ENCODE results near the gene LHPP. TPM values are rescaled to one million over a fixed set of nuclear protein-coding genes. Genes with fewer than 3 reads are reported as not detected.

LHPP gene
- total RNA-seq, 4 donors from 2014 or later: 34.2 to 76.7 (median 38.2) TPM

DNA sequence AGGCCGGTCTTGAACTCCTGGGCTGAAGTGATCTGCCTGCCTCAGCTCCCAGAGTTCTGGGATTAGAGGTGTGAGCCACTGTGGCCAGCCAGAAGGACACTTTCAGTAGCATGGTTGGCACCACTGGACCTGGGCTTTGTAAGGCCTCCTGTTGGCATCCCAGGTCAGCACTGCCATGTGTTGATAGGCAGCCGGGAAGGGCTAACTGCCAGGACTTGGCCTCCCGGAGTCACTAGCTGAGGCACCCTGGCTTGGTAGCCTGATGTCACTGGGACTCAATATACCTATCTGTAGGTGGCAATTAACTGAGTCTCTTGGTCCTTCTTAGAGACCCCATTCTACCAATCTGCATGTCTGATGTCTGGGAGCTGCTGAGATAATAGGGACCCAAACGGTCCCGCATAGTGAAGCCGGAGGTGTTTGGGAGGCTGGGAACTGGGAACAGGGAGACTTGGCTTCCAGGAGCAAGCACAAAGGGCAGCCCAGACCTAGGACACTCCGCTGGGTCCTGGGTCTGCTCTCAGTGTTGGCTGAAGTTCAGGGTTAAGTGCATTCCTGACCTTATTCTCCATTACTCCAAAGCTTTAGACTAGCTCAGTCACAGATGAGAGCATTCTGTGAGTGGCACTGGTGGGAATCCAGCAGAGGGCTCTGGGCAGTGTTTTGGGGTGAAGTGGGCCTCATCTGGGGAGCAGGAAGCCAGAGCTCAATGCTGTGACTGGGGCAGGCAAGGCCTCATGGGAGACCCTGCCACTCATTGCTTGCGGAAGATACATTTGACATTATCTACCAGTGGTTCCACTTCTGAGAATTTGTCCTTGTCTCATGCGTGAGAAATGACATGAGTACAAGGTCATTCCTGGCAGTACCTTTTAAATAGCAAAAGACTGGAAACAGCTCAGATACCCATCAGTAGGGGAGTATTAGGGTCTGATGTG, 2.7 kb downstream of the LHPP start:
- no peak for DNase-seq
- Histone ChIP-seq H3K4me1 (peaks cover 0 to 8% (median 0%) of the 10 kb centered on the region in 4 donors), H3K27ac (peak overlapping the region in 1 of 4 donors; percentile 57), H3K9me3 (no peaks in the 10 kb centered on the region), H3K4me3 (no peak overlapping the region), H3K36me3 (no peaks in the 10 kb centered on the region), H3K27me3 (no peaks in the 10 kb centered on the region)
- TF ChIP-seq, protein P1, sequence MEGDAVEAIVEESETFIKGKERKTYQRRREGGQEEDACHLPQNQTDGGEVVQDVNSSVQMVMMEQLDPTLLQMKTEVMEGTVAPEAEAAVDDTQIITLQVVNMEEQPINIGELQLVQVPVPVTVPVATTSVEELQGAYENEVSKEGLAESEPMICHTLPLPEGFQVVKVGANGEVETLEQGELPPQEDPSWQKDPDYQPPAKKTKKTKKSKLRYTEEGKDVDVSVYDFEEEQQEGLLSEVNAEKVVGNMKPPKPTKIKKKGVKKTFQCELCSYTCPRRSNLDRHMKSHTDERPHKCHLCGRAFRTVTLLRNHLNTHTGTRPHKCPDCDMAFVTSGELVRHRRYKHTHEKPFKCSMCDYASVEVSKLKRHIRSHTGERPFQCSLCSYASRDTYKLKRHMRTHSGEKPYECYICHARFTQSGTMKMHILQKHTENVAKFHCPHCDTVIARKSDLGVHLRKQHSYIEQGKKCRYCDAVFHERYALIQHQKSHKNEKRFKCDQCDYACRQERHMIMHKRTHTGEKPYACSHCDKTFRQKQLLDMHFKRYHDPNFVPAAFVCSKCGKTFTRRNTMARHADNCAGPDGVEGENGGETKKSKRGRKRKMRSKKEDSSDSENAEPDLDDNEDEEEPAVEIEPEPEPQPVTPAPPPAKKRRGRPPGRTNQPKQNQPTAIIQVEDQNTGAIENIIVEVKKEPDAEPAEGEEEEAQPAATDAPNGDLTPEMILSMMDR (IDR thresholded peaks at IDR 0.05): no peak
- no peak for TF ChIP-seq POLR2A (IDR thresholded peaks at IDR 0.05)

- Histone ChIP-seq H3K4me3 (no peak overlapping the region), H3K27ac (peak overlapping the region in 1 of 4 donors; percentile 57)
- DNase-seq: peak in 1 of 3 donors; percentile 27
Observed at GRCh38 chr10:124465003-124465776, 3.6 kb downstream of the LHPP start.

DNA sequence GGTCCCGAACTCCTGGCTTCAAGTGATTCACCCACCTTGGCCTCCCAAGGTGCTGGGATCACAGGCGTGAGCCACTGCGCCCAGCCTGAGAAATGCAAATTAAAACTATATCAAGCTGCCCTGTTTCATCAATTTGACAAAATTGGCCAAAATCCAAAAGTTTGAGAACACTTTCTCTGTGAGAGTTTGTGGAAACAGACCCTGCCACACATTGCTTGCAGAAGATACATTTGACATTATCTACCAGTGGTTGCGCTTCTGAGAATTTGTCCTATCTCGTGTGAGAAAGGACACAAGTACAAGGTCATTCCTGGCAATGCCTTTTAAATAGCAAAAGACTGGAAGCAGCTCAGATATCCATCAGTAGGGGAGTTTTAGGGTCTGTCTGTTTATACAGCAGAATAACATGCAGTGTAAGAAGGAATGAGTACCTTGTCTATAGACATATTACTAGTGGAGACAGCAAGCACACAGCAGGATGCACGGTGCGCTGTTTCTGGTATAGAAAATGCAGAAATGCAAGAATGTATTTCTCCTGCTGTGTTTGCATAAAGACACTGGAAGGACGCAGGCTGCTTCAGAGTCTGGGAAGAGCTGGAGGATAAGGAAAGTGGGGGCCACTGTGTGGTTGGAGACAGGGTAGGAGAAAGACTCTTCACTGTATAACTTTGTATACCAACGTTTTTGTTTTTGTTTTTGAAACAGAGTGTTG, 4.3 kb downstream of the LHPP start:
- H3K36me3 ChIP-seq: no peaks in the 10 kb centered on the region
- H3K27ac ChIP-seq: peak overlapping the region in 1 of 4 donors; percentile 57
- H3K27me3 ChIP-seq: no peaks in the 10 kb centered on the region
- peaks cover 0 to 16% (median 0%) of the 10 kb centered on the region in 4 donors for H3K4me1 ChIP-seq
- DNase-seq: no peak
- TF ChIP-seq, protein P1 (IDR thresholded peaks at IDR 0.05): no peak
- no peak for TF ChIP-seq POLR2A (IDR thresholded peaks at IDR 0.05)
- H3K9me3 ChIP-seq: no peaks in the 10 kb centered on the region
- no peak overlapping the region for H3K4me3 ChIP-seq

More at GRCh38 chr10:124465003-124465776, 3.6 kb downstream of the LHPP start:
- Histone ChIP-seq H3K9me3 (no peaks in the 10 kb centered on the region), H3K4me1 (peaks cover 0 to 9% (median 0%) of the 10 kb centered on the region in 4 donors), H3K27me3 (no peaks in the 10 kb centered on the region), H3K36me3 (no peaks in the 10 kb centered on the region)
- no peak for TF ChIP-seq POLR2A (IDR thresholded peaks at IDR 0.05)
- TF ChIP-seq, protein P1 (IDR thresholded peaks at IDR 0.05): no peak

GRCh38 chr10:124467165-124467564, 5.5 kb downstream of the LHPP start:
- no peak overlapping the region for H3K4me3 ChIP-seq
- TF ChIP-seq, protein P1 (IDR thresholded peaks at IDR 0.05): no peak
- no peak for TF ChIP-seq POLR2A (IDR thresholded peaks at IDR 0.05)

DNA sequence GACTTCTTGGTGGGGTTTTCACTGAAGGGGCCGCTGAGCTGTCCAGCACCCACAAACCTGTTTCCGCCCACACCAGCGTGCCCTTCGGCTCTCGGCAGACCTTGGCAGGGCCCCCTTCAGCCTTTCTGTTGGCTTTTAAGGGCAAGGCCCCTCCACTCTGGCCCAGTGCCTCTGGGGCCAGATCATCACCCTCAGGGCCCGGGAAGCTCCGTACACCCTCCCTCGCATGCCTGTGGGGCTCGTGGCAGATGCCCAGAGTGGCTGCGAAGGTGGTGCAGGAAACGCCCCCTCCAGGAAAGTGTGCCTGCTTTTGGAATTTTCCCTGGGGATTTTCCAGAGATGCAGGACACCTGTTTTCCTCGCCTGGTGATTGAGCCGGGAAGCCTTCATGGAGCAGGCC, 7.0 kb downstream of the LHPP start:
- Histone ChIP-seq H3K27me3 (no peaks in the 10 kb centered on the region), H3K36me3 (no peaks in the 10 kb centered on the region), H3K4me1 (peaks cover 0 to 17% (median 0%) of the 10 kb centered on the region in 4 donors), H3K27ac (peak overlapping the region in 1 of 4 donors; percentile 19), H3K4me3 (no peak overlapping the region), H3K9me3 (no peaks in the 10 kb centered on the region)
- no peak for DNase-seq
- no peak for TF ChIP-seq POLR2A (IDR thresholded peaks at IDR 0.05)
- TF ChIP-seq, protein P1 (IDR thresholded peaks at IDR 0.05): no peak

More at GRCh38 chr10:124467165-124467564, 5.5 kb downstream of the LHPP start:
- no peaks in the 10 kb centered on the region for H3K27me3 ChIP-seq
- no peak for DNase-seq
- H3K36me3 ChIP-seq: no peaks in the 10 kb centered on the region
- peaks cover 0 to 17% (median 0%) of the 10 kb centered on the region in 4 donors for H3K4me1 ChIP-seq
- no peaks in the 10 kb centered on the region for H3K9me3 ChIP-seq
- H3K27ac ChIP-seq: no peak overlapping the region

Data from Peyer's patch (tissue), 4 donors.